Activated T-helper 9 cell treated with anti-CD3 and anti-CD28 coated beads, Interleukin-2, amount 50 U/mL, for 16 hours (primary cell): ENCODE measurements around the gene FAM117B.
A peak's percentile ranks its signal among the peaks of the same experiment; 100 is the strongest.

Experiments used
- DNase-seq: peaks from one replicate; pipeline ENCODE4 v3.0.0-alpha.2; 2020; ENCODE audit warnings: low read depth

The FAM117B gene

GRCh38 chr2:202634556-202635427 lies at the start of gene FAM117B:
FAM117B (plus strand) TSS chr2:202634969; CDS start chr2:202635188, 219 bp downstream.
- DNase-seq, result peak; percentile 99

- DNase-seq, result peak; percentile 36
These were observed 45.9 kb upstream of the FAM117B start for GRCh38 chr2:202588647-202589581.

GRCh38 chr2:202589582-202589949 lies 45.2 kb upstream of the FAM117B start:
- DNase-seq, result no peak

GRCh38 chr2:202592566-202592965 lies 42.2 kb upstream of the FAM117B start:
- DNase-seq, result no peak

- no peak for DNase-seq
These were observed 35.7 kb upstream of the FAM117B start for GRCh38 chr2:202599105-202599504.

GRCh38 chr2:202599911-202600310 lies 34.9 kb upstream of the FAM117B start:
- no peak for DNase-seq

GRCh38 chr2:202604699-202605098 lies 30.1 kb upstream of the FAM117B start:
- DNase-seq, result no peak

GRCh38 chr2:202605174-202605573 lies 29.6 kb upstream of the FAM117B start:
- DNase-seq, result no peak

GRCh38 chr2:202608142-202608852 lies 26.5 kb upstream of the FAM117B start:
- no peak for DNase-seq

GRCh38 chr2:202609381-202610145 lies 25.2 kb upstream of the FAM117B start:
- DNase-seq, result no peak

- DNase-seq, result no peak
These were observed 24.4 kb upstream of the FAM117B start for GRCh38 chr2:202610380-202610779.

- DNase-seq, result no peak
These were observed 22.6 kb upstream of the FAM117B start for GRCh38 chr2:202612145-202612544.

- DNase-seq, result no peak
These were observed 21.3 kb upstream of the FAM117B start for GRCh38 chr2:202613479-202613878.

GRCh38 chr2:202624133-202624532 lies 10.6 kb upstream of the FAM117B start:
- no peak for DNase-seq

GRCh38 chr2:202627042-202627441 lies 7.7 kb upstream of the FAM117B start:
- DNase-seq, result no peak

- DNase-seq, result no peak
These were observed 6.0 kb upstream of the FAM117B start for GRCh38 chr2:202628646-202629198.

- no peak for DNase-seq
These were observed 2.0 kb upstream of the FAM117B start for GRCh38 chr2:202632682-202633290.

GRCh38 chr2:202633470-202633869 lies 1.3 kb upstream of the FAM117B start:
- DNase-seq, result no peak

GRCh38 chr2:202635428-202636212 lies 851 bp downstream of the FAM117B start:
- DNase-seq, result peak; percentile 81

GRCh38 chr2:202636213-202636513 lies 1.4 kb downstream of the FAM117B start:
- no peak for DNase-seq
